DMS79 (cell line): ENCODE results near the gene MRPS6.

ENCODE experiments used
- DNase-seq: peaks from one replicate; lab custom pipeline; 2025; lab: John Stamatoyannopoulos, UW

Gene MRPS6

DNA sequence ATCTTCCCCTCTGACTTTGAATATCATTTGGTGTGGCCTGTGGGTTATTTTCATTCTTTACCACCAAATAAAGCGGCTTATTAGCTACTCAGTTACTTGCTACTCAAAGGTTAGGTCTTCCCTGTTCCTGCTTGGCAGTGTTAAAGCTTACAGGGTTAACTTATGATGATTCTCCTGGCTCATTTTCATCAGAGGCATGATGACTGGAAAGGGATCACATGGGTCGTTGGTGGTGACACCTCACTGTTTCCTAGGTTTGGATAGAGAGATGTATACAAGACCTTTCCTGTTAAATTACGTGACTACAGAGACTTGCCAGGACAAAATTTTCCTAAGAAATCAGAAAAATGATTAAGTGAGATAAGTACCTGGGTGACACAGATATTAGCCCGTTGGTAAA lies 27.4 kb downstream of the MRPS6 start:
- no peak for DNase-seq

DNA sequence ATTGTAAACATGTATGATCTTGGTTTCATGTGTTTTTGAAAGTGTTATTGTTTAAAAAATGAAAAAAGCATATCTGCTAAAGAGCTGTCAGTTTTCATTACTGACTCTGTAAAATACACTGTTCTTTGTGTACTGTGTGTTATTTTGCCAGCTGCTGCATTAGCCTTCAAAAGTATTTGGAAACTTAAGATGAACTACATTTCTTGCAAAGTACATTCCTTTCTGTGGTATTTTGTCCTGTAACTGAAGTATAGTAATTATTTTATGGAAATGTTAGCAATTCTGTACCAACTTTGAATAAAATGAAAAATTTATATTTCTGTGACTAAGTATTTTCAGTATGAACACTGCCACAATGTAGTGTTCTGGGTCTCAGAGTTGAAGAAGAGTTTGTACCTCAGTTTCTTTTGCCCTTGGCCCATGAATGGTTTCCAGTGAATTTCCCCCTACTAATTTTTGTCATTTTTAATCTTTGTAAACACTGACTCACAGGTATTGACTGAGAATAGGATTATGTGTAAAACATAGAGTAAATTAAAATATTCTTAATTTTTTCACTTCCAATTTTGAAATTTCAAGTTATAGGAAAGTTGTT lies 32.7 kb downstream of the MRPS6 start:
- no peak for DNase-seq

DNA sequence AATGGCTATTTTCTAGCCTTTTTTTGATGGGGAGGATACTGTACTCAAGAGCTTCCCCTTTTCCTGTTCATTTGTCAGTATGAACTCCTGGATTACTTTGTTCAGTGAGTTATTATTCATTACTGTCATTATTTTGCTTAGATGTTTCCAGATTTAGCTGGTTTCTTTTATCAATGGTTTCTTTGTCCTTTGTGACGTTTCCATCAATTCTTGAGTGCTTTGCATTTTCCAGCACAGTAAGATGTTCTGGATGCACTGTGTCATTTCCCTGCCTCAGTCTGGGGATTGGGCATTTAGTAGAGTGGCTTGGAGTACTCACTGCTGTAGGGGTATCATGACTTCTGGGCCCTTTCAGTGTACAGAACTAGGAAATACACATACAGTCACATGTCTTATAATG lies 34.2 kb downstream of the MRPS6 start:
- no peak for DNase-seq

DNA sequence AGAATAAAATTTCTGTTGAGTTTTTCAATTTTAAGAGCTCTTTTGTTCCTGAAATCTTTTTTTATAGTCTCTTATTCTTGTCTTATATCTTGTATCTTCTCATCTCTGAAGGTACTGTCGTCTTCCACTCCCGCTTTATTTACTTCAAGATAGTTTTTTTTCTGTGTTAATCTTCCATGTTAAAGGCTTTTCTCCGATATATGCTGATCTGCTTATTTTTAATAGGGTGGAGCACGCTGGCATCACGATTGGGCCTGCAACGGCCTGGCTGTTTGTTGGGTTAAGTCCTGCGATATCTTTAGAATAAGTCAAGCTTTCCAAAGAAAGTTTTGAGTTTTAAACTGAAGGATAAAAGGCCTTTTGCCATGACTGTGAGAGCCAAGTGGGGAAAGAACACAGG lies 35.7 kb downstream of the MRPS6 start:
- DNase-seq, result no peak

DNA sequence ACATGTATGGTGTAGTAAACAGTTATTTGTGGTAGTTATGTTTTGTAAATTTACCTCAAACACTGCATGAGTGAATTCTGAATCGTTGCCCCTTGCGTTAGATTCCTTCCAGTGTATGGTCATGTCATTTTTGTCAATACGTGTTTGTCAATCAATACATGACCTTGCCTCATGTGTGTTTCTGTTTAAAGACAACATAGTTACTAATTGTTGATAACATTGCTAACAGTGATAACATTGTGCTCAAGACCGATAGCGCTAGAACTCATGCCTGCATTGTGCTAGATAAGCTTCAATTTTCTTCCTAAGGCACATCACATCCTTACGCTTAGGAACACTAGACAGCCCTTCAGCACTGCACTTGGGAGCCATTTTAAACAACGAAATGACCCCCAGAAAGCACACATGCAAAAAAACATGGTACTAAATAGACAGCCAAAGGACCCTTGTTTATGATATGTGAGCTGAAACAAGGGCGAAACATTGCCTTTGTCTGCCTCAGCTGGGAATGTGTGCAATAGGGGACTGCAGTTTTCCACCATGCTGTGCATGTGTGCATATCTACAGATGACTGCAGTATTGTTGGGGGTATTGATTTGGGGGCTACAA lies 37.3 kb downstream of the MRPS6 start:
- no peak for DNase-seq

DNA sequence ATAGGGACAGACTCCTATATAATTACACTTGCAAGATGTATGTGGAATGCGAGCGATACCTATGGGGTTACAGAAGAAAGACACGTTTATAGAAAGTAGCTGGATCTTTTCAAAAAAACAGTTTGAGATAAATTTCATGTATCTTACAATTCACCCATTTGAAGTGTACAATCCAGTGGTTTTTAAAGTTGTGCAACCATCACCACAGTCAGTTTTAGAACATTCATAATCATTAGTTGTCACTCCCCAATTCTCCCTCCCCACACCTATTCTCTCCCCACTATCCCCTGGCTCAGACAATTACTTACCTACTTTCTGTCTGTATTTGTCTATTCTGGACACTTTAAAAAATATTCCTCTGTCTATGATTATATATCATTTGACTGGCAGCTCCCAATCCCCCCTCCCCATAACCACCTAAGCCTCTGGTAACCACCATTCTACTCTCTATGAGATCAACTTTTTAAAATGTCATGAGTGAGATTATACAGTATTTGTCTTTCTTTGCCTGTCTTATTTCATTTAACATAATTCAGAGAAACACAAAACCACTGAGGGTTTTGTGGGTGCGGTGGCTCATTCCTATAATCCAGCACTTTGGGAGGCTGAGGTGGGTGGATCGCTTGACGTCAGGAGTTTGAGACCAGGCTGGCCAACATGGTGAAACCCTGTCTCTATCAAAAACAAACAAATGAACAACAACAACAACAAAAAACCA lies 39.1 kb downstream of the MRPS6 start:
- no peak for DNase-seq

DNA sequence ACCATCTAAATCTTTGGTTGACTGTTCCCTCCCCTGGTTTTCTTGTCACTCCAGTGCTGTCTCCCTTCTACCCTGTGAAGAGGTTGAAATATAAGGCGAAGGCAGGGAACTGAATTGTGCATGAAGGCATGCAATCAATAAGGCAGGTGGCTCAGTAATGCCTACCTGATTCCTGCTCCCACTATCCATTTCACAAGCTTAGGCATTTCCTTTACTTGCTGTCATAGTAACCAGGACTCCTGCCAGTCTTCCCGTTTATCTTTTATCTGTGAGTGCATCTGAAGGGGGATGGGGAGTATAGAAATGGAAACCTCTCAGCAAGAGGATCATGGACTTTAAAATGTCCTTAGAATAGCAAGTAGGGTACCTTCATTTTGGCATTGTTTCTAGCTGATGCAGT lies 40.5 kb downstream of the MRPS6 start:
- no peak for DNase-seq

DNA sequence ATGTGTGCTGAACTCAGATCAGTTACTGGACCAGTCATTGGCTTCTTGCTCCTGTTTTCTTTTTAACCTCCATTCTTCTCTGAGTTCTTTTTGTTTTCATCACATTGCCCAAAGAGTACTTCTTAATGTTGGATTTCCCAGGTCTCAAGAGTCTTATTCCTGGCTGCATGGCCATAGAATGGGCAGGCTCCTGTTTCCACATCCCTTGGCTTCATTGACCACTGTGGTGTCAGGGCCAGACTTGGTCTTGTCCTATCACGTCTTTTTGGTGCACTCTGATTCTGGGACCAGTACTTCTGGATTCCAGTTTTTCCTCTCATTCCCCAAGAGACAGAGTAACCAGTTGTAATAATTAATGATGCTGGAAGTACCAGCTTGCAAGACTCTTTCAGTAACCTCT lies 41.8 kb downstream of the MRPS6 start:
- no peak for DNase-seq

DNA sequence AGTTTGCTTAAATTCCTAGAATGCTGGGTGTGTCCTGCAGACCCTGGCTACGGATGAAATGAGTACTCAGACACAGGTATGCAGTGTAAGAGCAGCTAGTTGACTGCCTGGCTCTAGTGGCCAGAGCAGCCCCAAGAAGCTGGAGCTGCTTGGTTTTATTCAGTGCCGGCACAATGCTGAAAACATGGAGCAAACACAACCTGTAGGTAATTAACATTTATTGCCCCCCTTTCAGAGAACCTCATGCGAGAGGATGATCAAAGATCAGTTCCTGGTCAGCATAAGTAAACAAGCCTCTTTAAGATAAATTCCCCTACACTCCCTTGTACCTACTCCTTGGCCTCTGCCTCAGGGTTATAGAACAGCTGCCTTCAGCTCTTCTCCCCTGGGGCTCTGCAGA lies 43.2 kb downstream of the MRPS6 start:
- DNase-seq, result no peak

DNA sequence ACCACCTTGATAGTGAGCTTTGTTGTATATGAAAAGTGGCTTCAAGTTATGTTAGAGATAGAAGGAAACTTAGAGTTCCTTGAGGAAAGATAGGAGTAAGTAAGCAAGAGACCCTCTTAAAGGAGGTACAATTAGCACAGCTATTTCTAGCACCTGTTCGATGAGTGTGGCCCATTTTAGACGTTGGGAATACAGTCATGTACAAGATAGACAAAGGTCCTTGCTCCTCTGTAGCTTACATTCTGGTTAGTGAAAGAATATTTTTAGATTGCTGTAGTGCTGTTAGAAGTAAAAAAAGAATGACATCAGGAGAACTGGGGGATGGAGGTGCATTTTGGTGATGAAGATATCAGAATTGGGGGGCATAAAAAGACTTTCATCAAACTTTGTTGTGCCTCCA lies 47.5 kb downstream of the MRPS6 start:
- DNase-seq, result no peak

DNA sequence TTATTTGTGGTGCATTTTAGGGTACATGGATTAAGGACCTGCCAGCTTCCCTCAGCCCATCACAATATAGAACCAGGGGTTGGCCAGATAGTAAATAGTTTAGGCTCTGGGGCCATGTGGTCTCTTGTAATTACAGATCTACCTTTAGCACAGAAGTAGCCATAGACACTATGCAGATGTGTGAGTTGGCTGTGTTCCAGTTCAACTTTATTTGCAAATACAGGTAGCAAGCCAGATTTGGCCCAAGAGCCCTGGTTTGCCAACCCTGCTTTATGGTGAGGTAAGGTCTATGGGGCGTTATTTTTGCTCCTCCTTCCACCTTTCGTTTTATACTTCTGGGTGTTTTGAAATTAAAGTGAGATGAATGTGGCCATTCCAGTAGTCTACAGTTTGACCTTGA lies 48.7 kb downstream of the MRPS6 start:
- DNase-seq, result no peak

DNA sequence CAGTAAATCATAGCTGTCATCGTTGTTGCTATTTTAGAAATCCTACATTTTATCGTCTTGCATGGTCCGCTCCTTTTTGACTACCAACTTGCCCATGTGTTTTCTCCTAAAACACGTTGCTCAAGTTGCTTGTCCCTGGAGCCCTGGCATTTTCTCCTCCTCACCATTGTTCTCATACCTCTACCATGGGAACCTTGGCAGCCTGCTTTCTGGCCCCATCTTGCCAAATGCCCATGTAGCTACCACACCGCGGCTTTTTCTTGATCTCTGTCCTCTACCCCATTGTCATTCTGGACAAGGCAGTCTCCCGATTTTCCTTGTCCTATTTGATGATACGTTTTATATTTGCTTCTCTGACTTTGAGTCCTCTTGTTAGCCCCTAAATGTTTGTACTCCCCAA lies 50.2 kb downstream of the MRPS6 start:
- DNase-seq, result no peak

DNA sequence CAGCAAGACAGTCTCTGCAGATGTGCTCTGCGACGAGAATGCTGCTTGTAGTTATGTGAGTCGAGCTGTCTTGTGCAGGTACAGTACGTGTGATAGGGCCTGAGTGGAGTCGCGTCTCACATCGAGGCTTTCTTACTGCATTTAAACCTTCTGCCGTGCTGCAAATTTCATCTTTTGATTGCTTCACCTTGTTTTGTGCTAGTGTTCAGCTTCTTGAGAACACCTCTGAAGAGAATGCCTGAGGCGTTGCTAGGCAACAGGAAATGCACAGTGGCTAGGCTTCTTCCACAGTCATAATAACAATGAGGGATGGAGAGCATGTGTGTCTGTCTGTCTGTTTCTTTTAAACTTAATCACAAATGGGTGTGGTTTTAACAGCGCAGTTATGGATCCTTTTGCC lies 52.9 kb downstream of the MRPS6 start:
- DNase-seq, result peak; percentile 64

DNA sequence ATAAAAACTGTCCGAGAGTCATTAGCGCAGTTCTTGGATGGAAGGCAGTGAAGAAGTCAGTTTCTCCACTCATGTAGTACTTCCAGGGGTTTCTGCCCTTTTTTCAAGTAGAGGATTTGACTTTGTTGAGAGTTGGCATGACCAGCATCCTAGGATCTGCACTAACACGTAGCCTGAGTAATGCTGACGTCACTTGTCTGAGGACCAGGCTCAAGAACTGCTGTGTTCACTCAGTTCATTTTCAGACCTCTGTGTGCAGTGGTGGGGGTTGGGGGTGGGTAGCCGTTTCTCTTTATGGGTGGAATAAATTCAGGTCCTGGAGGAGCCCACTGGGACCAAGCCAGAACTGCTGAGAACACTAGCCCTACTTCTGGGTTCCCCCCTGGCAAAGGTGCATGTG lies 53.3 kb downstream of the MRPS6 start:
- no peak for DNase-seq

DNA sequence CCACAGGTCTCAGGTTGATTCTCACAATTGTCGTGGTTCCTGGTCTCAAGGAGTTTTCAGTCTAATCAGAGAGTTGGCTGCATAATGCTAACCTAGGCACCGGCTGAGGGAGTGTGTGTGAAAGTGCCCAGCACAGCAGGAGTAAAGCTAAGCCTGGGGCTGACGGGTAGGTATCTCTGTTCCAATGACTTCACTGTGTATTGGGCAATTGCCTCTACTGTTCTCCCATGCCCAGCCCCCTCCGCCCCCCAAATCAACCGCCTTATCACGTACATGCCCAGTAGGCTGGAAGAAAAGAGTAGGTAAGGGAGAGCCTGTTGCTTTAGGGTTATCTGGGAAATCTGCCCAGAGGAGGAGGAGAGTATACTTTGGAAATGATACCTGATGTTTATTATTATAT lies 54.7 kb downstream of the MRPS6 start:
- no peak for DNase-seq

DNA sequence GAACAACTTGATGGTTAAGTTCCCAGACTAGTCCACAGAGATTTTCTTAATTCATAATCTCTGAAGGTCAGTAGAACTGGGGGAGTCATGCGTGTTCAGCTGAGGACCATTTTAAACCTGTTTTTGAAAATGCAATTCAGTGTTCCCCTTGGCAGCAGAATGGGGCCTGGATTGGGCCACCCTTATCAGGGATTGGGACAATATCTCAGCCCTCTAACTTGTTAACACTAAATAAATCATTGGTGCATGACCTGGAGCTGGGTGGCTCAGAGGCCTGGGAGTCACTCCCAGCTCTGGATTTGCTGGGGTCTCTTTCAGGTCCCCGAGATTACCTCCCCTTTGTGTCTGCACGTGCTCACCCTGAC lies 55.3 kb downstream of the MRPS6 start:
- DNase-seq, result no peak

DNA sequence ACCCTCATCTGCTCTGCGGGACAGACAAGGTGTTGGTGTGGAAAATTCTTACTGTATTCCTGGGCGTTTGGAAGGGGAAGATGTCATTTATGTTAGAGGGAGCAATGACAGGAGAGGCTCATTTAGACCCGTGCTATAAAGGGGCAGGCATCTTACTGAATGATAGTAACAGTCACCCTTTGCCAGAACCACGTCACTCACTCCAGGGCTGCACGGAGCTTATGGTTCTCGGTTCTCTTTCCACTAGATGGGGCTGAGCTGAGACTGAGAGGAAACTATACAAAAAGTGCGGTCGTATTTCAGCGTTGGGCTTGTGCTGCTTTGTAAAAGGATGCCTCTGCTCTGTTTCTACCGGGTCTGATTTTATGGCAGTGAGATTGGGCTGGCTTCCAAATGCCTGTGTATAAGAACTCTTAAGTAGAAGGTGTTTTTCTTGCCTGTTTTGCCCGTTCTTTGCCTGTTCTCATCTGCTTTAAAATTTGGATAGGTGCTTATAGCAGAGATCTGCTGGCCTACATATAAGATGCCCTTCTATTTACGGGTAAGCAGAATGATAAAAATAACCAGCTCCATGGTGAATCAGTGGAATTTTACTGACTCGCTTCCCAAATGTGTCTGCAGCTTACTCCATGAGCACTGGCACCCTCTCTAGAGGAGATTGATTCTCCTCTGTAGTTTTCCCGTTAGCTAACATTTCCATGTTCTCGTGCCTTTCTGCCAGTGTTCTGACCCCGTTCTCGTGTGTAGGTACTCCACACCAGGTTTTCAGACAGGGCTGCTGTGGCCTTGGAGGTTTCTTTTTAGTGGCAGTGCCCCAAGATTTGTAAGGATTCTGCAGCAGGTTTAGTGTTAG lies 55.9 kb downstream of the MRPS6 start:
- DNase-seq, result peak; percentile 86

DNA sequence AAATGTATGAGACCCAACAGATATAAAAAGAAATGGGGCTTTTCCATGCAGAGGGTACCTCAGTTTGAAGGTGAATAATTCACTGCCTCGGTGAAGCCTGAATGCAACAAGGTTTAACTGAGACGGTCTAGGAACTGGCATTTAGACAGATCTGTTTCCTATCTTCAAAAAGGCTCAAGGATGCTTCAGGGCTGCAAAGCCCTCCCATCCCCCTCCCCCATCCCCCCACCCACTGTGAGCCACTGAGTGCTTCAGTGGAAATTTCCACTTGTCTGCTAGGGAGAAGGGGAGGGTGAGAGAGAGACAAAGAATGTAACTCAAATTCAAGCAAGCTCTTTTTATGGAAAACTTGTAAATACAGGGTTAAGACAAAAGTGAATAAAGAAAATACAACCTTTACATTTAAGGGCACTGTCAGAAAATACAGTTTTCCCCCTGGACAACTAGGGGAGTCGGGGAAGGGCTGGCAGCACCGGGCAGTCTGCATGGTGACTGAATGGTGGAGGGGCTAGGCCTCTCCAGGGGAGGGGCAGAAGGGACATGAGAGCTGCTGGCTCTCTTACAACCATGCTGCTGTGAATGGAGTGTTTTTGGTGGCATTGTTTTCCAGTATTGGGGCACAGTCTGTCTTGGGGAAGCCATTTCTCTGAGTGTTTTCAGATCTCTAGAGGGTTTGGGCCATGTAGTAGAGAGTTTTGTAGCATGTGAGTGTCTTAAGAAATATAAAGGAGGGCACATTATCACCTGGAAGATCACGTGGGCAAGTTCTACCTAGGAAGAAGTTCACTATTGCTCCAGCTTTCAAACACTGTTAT lies 56.7 kb downstream of the MRPS6 start:
- DNase-seq, result peak; percentile 64

DNA sequence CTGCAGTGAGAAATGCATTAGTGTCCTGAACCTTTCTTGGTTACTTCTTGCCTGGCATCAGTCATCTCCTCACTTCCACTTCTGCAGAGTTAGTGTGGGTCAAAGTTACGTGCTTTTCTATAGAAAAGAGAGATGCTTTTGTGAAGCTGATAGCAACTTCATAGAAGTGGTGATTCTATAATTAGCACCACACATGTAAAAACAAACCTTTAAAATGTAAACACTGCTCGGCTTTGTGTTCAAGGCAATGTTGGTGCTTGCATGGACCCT lies 57.3 kb downstream of the MRPS6 start:
- DNase-seq, result no peak

DNA sequence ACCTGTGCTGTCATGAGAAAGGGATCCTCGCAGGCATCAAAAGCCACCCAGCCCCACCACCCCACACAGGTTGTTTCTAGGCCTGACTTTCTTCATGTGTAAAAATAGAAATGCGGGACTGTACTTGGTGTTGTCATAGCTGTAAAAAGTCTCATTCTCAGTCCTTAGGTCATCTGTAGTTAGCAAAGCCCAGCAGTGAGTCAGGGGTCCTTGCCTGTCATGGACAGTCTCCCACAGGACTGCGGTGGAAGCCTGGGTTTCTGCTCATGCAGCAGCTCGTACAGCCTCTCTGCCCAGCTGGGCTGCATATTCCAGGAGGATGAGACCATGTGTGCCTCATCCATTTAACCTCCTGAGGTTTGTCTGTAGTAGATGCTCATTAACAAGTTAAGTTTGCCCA lies 58.2 kb downstream of the MRPS6 start:
- DNase-seq, result no peak

DNA sequence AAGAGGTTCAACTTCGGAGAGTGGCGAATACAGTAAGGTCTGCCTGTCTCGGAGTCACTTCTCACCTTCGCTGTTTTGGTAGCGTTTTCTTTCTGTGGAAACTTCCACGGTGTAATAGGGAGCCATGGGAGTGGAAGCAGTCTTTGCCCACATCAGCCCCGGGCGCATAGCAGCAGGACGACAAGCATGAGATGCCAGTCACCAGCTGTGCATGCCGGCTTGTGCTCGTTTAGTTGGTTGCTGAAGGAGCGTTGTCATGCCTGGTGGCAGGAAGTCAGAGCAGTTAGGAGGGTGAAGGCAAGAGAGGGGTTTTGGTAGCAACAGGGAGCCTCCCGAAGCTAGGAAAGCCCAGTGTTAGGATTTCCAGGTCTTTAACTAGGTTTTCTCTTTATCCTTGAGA lies 58.8 kb downstream of the MRPS6 start:
- no peak for DNase-seq

DNA sequence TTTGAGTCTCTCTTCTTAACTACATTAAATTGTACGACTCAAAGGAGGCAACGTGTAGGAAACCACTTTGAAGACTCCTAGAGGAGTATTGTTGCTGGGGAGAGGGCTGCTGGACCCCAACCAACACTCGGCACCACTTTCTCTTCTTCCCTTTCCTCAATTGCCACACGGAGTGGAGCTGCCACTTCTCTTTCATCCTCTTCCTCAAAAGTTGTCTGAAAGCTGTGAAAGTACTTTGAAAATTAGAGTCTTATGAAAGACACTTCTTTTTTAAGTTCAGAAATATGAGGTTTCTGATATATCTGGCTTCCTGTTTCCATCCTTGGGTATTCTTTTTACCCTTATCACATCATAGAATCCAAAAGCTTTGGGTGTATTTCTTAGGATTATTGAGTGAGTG lies 59.5 kb downstream of the MRPS6 start:
- DNase-seq, result no peak
